Measurements from ENCODE around the gene PHOX2A.

GRCh38 chr11:72222106-72222891 is 21.7 kb downstream of the PHOX2A start:
- TF ChIP-seq CTCF (IDR thresholded peaks at IDR 0.05; ENCODE audit: insufficient read depth, low read depth, low read length) (no peak), EZH2 (IDR thresholded peaks at IDR 0.05; ENCODE audit: insufficient read depth, low read length) (no peak)
